ENCODE data around the gene PUSL1.
A peak's percentile ranks its signal among the peaks of the same experiment; 100 is the strongest.

The PUSL1 gene

GRCh38 chr1:1324524-1325287 is 16.3 kb downstream of the PUSL1 start, which contains the start of the genes CPTP and INTS11:
Gene CPTP, plus strand, starts transcription at chr1:1324802. Its CDS starts 2,109 bp downstream, at chr1:1326911.
Gene INTS11, minus strand, starts transcription at chr1:1324660. Its CDS starts 52 bp downstream, at chr1:1324608.
- peak; percentile 58; the same call in 1 of the 2 replicates for TF ChIP-seq TAF1 (IDR thresholded peaks at IDR 0.05; ENCODE audit: borderline replicate concordance, insufficient read depth, low read length)
- peak; percentile 89 for TF ChIP-seq POLR2AphosphoS5 (IDR thresholded peaks at IDR 0.05; ENCODE audit: low read depth, low read length)
- no peak for TF ChIP-seq SIN3A (IDR thresholded peaks at IDR 0.05; ENCODE audit: borderline replicate concordance, insufficient read depth, low read length)
- TF ChIP-seq, protein P1, sequence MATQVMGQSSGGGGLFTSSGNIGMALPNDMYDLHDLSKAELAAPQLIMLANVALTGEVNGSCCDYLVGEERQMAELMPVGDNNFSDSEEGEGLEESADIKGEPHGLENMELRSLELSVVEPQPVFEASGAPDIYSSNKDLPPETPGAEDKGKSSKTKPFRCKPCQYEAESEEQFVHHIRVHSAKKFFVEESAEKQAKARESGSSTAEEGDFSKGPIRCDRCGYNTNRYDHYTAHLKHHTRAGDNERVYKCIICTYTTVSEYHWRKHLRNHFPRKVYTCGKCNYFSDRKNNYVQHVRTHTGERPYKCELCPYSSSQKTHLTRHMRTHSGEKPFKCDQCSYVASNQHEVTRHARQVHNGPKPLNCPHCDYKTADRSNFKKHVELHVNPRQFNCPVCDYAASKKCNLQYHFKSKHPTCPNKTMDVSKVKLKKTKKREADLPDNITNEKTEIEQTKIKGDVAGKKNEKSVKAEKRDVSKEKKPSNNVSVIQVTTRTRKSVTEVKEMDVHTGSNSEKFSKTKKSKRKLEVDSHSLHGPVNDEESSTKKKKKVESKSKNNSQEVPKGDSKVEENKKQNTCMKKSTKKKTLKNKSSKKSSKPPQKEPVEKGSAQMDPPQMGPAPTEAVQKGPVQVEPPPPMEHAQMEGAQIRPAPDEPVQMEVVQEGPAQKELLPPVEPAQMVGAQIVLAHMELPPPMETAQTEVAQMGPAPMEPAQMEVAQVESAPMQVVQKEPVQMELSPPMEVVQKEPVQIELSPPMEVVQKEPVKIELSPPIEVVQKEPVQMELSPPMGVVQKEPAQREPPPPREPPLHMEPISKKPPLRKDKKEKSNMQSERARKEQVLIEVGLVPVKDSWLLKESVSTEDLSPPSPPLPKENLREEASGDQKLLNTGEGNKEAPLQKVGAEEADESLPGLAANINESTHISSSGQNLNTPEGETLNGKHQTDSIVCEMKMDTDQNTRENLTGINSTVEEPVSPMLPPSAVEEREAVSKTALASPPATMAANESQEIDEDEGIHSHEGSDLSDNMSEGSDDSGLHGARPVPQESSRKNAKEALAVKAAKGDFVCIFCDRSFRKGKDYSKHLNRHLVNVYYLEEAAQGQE (IDR thresholded peaks at IDR 0.05; ENCODE audit: insufficient read depth in 1 of 2, low read depth in 2 of 2, low read length in 2 of 2), result no peak
- no peak for TF ChIP-seq FOXP2 (optimal IDR thresholded peaks at IDR 0.05; ENCODE audit: borderline replicate concordance, extremely low read depth, extremely low read length, insufficient read depth)

DNA sequence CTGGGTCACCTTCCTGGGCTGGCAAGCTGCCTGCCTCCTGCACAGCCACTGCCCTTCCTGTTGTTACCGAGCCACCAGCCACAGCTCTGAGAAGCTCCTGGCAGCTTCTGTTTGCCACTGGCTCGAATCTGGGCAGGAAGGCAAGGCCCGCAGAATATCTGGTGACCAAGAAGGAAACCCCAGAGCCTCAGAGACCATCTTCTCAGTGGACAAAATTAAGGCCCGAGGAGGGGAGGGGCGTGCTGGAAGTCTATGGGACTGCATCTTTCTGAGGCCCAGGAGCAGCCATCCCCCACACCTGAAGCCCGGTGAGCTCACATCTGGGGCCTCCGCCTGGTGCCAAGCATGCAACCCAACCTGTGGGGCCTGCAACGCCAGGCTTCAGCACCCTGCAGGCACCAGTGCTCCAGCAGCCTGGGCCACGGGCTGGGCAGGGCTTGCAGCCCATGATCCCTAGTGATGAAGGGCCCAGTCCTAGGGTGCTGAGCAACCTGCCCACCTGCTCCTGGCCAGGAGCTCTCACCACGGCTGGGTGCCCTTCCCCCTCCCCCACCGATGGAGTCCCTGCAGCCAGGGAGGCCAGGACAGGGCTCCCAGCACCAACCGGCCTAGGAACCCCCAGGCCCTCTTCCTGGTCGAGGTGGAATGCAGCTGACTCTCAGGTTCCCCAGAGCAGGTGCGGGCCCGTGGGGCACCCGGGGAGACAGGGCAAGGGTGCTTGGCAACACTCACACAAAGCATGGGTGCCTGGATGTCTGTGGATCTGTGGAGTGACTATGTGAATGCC is 17.1 kb downstream of the PUSL1 start:
- TF ChIP-seq FOXP2 (optimal IDR thresholded peaks at IDR 0.05; ENCODE audit: borderline replicate concordance, extremely low read depth, extremely low read length, insufficient read depth) (no peak), TAF1 (IDR thresholded peaks at IDR 0.05; ENCODE audit: borderline replicate concordance, insufficient read depth, low read length) (no peak), POLR2AphosphoS5 (IDR thresholded peaks at IDR 0.05; ENCODE audit: low read depth, low read length) (no peak), SIN3A (IDR thresholded peaks at IDR 0.05; ENCODE audit: borderline replicate concordance, insufficient read depth, low read length) (no peak)
- TF ChIP-seq, protein P1 (IDR thresholded peaks at IDR 0.05; ENCODE audit: insufficient read depth in 1 of 2, low read depth in 2 of 2, low read length in 2 of 2), result no peak

DNA sequence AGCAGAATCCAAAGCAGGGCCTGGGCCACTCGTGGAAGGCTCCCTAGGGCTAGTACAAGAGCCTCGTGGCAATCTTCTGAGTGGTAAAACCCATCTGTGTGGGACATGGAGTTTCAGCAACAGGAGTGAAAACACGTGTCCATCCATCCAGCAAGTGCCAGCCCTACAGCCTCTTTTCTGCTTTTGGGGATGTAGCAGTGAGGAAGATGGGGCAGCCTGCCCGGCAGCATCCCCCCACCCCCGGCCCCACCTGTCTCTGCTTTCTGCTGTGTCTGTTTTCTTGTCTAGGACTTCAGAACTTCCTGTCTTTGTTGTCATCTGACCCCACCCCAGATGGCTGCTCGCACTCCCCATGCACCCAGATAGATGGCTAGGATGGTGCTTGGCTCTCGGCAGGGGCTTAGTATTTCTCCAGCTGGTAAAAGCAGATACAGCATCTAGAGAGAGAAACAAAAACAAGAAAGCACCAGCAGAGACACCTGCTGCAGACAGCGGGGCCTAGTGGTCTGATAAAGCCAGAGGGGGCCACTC is 17.7 kb downstream of the PUSL1 start:
- TF ChIP-seq POLR2AphosphoS5 (IDR thresholded peaks at IDR 0.05; ENCODE audit: low read depth, low read length) (no peak), SIN3A (IDR thresholded peaks at IDR 0.05; ENCODE audit: borderline replicate concordance, insufficient read depth, low read length) (no peak), FOXP2 (optimal IDR thresholded peaks at IDR 0.05; ENCODE audit: borderline replicate concordance, extremely low read depth, extremely low read length, insufficient read depth) (no peak), TAF1 (IDR thresholded peaks at IDR 0.05; ENCODE audit: borderline replicate concordance, insufficient read depth, low read length) (no peak)
- TF ChIP-seq, protein P1 (IDR thresholded peaks at IDR 0.05; ENCODE audit: insufficient read depth in 1 of 2, low read depth in 2 of 2, low read length in 2 of 2), result no peak

GRCh38 chr1:1327291-1327690 is 18.9 kb downstream of the PUSL1 start:
- TF ChIP-seq, protein P1 (IDR thresholded peaks at IDR 0.05; ENCODE audit: insufficient read depth in 1 of 2, low read depth in 2 of 2, low read length in 2 of 2), result no peak
- TF ChIP-seq SIN3A (IDR thresholded peaks at IDR 0.05; ENCODE audit: borderline replicate concordance, insufficient read depth, low read length) (no peak), POLR2AphosphoS5 (IDR thresholded peaks at IDR 0.05; ENCODE audit: low read depth, low read length) (no peak), TAF1 (IDR thresholded peaks at IDR 0.05; ENCODE audit: borderline replicate concordance, insufficient read depth, low read length) (no peak), FOXP2 (optimal IDR thresholded peaks at IDR 0.05; ENCODE audit: borderline replicate concordance, extremely low read depth, extremely low read length, insufficient read depth) (no peak)
